PC-9 (cell line): Measurements from ENCODE around the gene EYS.

ENCODE experiments used
- EZH2 ChIP-seq: fragments of 200-600 bp; sonication (generic); IDR thresholded peaks from 2 replicates; pipeline ENCODE4 v1.8.0; 2017; ENCODE audit warnings: antibody characterized with exemption, low read depth
- TF ChIP-seq, protein P1 (sequence below): fragments of 200-600 bp; sonication (generic); conservative IDR thresholded peaks from 2 replicates; pipeline ENCODE4 v1.6.1; 2017; ENCODE audit warnings: mixed run types, antibody characterized with exemption, mild to moderate bottlenecking, moderate library complexity

DNA sequence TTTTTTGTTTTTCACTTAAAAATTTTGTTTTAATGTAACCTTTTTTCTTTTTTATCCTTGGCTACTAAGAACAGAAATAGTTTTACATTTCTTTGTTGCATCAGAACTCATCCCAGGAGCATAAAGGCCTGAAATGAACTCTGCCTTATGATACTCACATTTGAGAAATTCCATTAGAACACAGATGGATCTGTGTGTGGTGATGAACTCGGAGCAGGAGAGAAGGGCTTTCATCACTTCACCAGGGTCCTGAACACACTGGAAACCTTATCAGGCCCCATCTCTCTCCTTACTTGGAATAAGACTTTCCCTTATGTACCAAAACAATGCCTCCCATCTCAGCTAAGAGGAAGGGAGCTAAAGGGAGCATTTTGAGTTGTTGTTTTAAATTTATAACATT is 1932.1 kb downstream of the EYS start:
- TF ChIP-seq, protein P1, sequence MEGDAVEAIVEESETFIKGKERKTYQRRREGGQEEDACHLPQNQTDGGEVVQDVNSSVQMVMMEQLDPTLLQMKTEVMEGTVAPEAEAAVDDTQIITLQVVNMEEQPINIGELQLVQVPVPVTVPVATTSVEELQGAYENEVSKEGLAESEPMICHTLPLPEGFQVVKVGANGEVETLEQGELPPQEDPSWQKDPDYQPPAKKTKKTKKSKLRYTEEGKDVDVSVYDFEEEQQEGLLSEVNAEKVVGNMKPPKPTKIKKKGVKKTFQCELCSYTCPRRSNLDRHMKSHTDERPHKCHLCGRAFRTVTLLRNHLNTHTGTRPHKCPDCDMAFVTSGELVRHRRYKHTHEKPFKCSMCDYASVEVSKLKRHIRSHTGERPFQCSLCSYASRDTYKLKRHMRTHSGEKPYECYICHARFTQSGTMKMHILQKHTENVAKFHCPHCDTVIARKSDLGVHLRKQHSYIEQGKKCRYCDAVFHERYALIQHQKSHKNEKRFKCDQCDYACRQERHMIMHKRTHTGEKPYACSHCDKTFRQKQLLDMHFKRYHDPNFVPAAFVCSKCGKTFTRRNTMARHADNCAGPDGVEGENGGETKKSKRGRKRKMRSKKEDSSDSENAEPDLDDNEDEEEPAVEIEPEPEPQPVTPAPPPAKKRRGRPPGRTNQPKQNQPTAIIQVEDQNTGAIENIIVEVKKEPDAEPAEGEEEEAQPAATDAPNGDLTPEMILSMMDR: no peak
- TF ChIP-seq EZH2: no peak
